Mucosa of descending colon (tissue), 3 donors: Measurements from ENCODE around the gene GPC6. TPM values are rescaled to one million over a fixed set of nuclear protein-coding genes. Genes with fewer than 3 reads are reported as not detected.

Experiments
- ATAC-seq: fragments of 200-7000 bp; cut with Tn5 transposase; one replicate; pipeline ENCODE4 v1.9.1; 2020; ENCODE audit warnings: mild to moderate bottlenecking, moderate library complexity
- DNase-seq, 3 donors: peaks; one replicate each; pipeline ENCODE4 v3.0.0-alpha.2; 2020
- H3K36me3 ChIP-seq: fragments of 200-600 bp; one replicate; pipeline ENCODE4 v1.8.0; 2021; ENCODE audit warnings: low read depth, mild to moderate bottlenecking
- H3K4me1 ChIP-seq: fragments of 200-600 bp; one replicate; pipeline ENCODE4 v1.8.0; 2021; ENCODE audit warnings: low read depth, mild to moderate bottlenecking
- H3K4me3 ChIP-seq: fragments of 200-600 bp; one replicate; pipeline ENCODE4 v1.8.0; 2021; ENCODE audit warnings: mild to moderate bottlenecking
- H3K9me3 ChIP-seq: fragments of 200-600 bp; one replicate; pipeline ENCODE4 v1.8.0; 2021; ENCODE audit warnings: mild to moderate bottlenecking
- CTCF ChIP-seq: fragments of 200-600 bp; IDR thresholded peaks from one replicate; pipeline ENCODE4 v1.8.0; 2022; ENCODE audit warnings: antibody characterized with exemption, mild to moderate bottlenecking
- intact Hi-C, 2 donors: fragments of 100-400 bp; cut with DNase I in 1 of 2; cut with micrococcal nuclease in 1 of 2; formaldehyde crosslinking; loops; one replicate each; pipeline versions ENCODE4 v1.11.0 to v1.11.1; 2022; cut with DNase I, micrococcal nuclease
- total RNA-seq, 3 donors: library from RNA; stranded (reverse); fragmentation: NEBNext Ultra II Directional in 2 of 3; extraction: Animal tissue kit (Norgen Biotek cat#: 25700) in 2 of 3; gene quantifications; one replicate each; pipeline versions ENCODE4 v1.2.1 to v1.2.4, GENCODE V29; 2021 to 2023
- donor health status: DM: no; HTN: no; CAD: no; lungs with moderate emphysema.
- donor health status: DM: no; HTN: no; CAD: no.
- donor health status: DM: no; HTN: yes; CAD: no.

The GPC6 gene
- total RNA-seq, 3 donors from 2014 or later = 2.7 to 11.3 (median 7.5) TPM

GRCh38 chr13:94249512-94249911 lies 1022.9 kb downstream of the GPC6 start:
- intact Hi-C loops = no loop called here
- Histone ChIP-seq H3K4me1 (no peaks in the 10 kb centered on the region), H3K9me3 (peaks cover 7% of the 10 kb centered on the region), H3K36me3 (no peaks in the 10 kb centered on the region), H3K4me3 (no peak overlapping the region)
- no peak for TF ChIP-seq CTCF
- DNase-seq (no peak), ATAC-seq (no peak)

DNA sequence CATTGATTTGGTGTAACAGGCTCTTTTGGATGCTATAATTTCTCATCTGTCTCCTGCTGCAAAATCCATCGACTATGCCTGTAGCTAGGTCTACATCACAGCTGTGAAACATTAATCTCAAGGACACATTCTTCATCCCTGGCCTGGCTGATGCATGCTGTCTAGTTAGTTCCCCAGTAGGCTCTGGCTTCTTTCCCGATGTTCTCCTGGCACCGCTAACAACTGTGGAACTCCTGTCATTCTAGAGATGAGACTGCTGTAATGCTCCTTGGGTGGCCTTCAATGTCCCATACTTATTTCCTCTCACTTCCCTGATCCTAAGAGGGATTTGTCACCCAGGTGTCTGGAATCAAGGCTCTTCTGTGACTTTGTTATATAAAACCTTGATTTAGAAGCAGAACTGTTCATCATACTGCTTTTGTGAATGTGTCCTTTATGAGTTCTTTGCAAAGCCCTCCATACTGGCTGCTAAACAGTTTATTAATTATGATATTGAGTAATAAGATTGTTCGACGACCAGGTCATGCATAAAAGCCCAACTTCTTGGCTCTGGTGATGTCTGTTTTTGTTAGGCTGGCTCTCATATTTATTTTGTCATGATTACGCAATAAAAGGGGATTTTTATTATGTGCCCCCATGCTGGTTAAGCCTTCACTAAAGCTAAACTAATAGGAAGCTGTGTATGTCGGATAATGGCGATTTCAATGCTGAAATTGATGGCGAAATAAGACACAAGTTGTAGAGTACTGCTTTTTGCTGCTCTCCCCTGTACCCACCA lies 1025.4 kb downstream of the GPC6 start:
- intact Hi-C loops = no loop called here
- no peak for DNase-seq
- Histone ChIP-seq H3K4me1 (no peaks in the 10 kb centered on the region), H3K9me3 (no peaks in the 10 kb centered on the region), H3K4me3 (no peak overlapping the region), H3K36me3 (no peaks in the 10 kb centered on the region)
- TF ChIP-seq CTCF = no peak
- no peak for ATAC-seq

DNA sequence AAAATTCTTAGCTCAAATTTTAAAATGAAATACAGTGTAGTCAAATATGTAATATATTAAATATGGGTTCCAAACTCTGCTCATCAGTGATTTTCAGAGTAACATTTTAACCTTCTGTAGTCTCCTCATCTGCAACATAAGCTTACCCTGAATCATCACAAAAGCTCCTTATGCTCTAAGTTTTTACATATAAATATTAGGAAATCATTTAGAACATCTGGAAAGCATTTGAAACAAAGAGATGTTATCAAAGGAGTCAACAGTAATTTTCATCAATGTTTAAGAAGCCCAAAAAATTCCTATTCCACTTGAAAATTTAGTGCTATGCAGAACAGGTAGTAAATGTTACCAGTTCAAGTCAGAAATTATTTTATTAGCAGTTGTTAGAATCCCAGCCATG lies 1028.1 kb downstream of the GPC6 start:
- no peak for DNase-seq
- no peaks in the 10 kb centered on the region for H3K36me3 ChIP-seq
- no peak for ATAC-seq
- TF ChIP-seq CTCF = no peak
- H3K4me1 ChIP-seq = no peaks in the 10 kb centered on the region
- intact Hi-C loops = no loop called here
- no peak overlapping the region for H3K4me3 ChIP-seq
- H3K9me3 ChIP-seq = no peaks in the 10 kb centered on the region

- Histone ChIP-seq H3K36me3 (no peaks in the 10 kb centered on the region), H3K4me3 (no peak overlapping the region), H3K4me1 (no peaks in the 10 kb centered on the region), H3K9me3 (no peaks in the 10 kb centered on the region)
- intact Hi-C loops = no loop called here
- TF ChIP-seq CTCF = no peak
- ATAC-seq (no peak), DNase-seq (no peak)
Measured at GRCh38 chr13:94256721-94257120, 1030.1 kb downstream of the GPC6 start.

- DNase-seq (no peak), ATAC-seq (no peak)
- Histone ChIP-seq H3K4me3 (no peak overlapping the region), H3K4me1 (no peaks in the 10 kb centered on the region), H3K36me3 (no peaks in the 10 kb centered on the region), H3K9me3 (no peaks in the 10 kb centered on the region)
- no peak for TF ChIP-seq CTCF
- intact Hi-C loops = no loop called here
Measured at GRCh38 chr13:94259984-94260383, 1033.4 kb downstream of the GPC6 start.
